ENCODE results near the gene USP6NL. TPM values are rescaled to one million over a fixed set of nuclear protein-coding genes. Genes with fewer than 3 reads are reported as not detected.

Gene USP6NL
- total RNA-seq, 1 experiment from 2014 or later, result 22.1 TPM

DNA sequence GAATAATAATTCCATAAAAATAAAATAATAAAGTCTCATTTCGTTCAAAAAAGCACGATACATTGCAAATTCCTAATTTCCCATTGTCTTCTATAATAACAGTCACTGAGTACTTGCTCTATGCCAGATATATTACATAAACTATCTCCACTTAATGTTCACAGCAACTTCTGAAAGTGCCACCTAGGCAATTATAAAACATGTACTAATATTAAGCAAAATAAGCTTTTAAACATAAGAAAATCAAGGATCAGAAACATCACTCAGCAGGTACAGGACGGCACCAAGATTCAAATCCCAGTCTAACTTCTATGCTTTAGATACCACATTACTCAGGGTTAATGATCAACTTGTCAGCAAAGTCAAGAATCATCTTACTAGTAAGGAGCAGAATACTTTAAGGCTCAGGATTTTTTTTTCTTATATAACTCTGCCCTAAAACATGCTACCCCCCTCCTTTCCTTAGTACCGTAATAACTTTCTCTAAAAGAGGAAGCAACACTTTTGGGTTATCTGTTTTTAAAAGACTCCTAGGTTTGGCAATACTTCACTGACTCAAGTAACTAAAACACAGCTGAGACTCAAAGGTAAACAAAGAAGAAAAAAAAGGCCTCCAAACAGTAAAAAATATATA is 51.3 kb downstream of the USP6NL start:
- Histone ChIP-seq H3K9me3 (ENCODE audit: insufficient read depth, low read depth) (no peaks in the 10 kb centered on the region), H4K20me1 (ENCODE audit: insufficient read depth) (no peaks in the 10 kb centered on the region), H3K27me3 (ENCODE audit: insufficient read depth, low read depth) (no peaks in the 10 kb centered on the region), H3K4me2 (no peak overlapping the region), H3K79me2 (ENCODE audit: low read depth) (peaks cover 57% of the 10 kb centered on the region), H3K9me2 (ENCODE audit: insufficient read depth) (no peaks in the 10 kb centered on the region), H3K36me3 (ENCODE audit: low read depth) (no peaks in the 10 kb centered on the region), H3K4me3 (no peak overlapping the region), H3K4me1 (replicated peaks; ENCODE audit: insufficient read depth) (no peaks in the 10 kb centered on the region), H2AFZ (no peak overlapping the region), H3F3A (ENCODE audit: insufficient read depth, low read depth) (no peaks in the 10 kb centered on the region), H3K27ac (no peak overlapping the region)
- CTCF ChIA-PET, result no interaction called here
- POLR2A ChIA-PET (ENCODE audit: unreplicated experiment), result interaction anchor here (0.6 kb wide), 1 partner anchor 8 kb away, joined by 4 read pairs; no protein-coding TSS in a partner anchor
- TF ChIP-seq, protein P1, sequence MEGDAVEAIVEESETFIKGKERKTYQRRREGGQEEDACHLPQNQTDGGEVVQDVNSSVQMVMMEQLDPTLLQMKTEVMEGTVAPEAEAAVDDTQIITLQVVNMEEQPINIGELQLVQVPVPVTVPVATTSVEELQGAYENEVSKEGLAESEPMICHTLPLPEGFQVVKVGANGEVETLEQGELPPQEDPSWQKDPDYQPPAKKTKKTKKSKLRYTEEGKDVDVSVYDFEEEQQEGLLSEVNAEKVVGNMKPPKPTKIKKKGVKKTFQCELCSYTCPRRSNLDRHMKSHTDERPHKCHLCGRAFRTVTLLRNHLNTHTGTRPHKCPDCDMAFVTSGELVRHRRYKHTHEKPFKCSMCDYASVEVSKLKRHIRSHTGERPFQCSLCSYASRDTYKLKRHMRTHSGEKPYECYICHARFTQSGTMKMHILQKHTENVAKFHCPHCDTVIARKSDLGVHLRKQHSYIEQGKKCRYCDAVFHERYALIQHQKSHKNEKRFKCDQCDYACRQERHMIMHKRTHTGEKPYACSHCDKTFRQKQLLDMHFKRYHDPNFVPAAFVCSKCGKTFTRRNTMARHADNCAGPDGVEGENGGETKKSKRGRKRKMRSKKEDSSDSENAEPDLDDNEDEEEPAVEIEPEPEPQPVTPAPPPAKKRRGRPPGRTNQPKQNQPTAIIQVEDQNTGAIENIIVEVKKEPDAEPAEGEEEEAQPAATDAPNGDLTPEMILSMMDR (conservative IDR thresholded peaks at IDR 0.05), result no peak
- TF ChIP-seq EZH2 (IDR thresholded peaks at IDR 0.05; ENCODE audit: low read depth), result no peak
- intact Hi-C loops (cut with micrococcal nuclease; ENCODE audit: unreplicated experiment), result loop anchor here (1.0 kb wide), 1 partner anchor 13 kb away; no protein-coding TSS in a partner anchor
- BruUV-seq (replicated peaks), result no TSS peak
- DNase-seq, result no peak

DNA sequence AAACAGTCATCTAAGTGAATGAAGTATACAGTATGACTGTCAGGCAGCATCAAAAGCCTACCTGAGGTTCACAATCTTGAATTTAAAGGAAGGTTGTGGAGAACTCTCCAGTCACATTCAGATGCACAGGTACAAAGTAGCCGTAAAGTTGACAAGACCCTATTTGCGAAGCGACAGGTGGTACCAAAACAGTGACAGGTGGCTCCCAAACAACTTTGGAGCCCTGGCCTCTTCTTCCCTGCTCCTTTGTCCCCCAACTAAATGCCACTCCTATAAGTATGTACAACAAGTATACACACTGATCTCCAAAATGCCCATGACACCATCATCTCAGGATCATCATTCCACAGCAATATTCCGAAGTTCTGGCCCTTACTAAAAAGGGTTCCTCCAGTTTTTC is 53.5 kb downstream of the USP6NL start:
- no peaks in the 10 kb centered on the region for H3K27me3 ChIP-seq (ENCODE audit: insufficient read depth, low read depth)
- peaks cover 6% of the 10 kb centered on the region; the same call in 1 of the 2 replicates for H3F3A ChIP-seq (ENCODE audit: insufficient read depth, low read depth)
- H3K9me2 ChIP-seq (ENCODE audit: insufficient read depth), result no peaks in the 10 kb centered on the region
- H3K4me1 ChIP-seq (replicated peaks; ENCODE audit: insufficient read depth), result peaks cover 11% of the 10 kb centered on the region
- no peaks in the 10 kb centered on the region for H4K20me1 ChIP-seq (ENCODE audit: insufficient read depth)
- BruUV-seq (replicated peaks), result no TSS peak
- no peak overlapping the region for H3K27ac ChIP-seq
- CTCF ChIA-PET, result no interaction called here
- no peaks in the 10 kb centered on the region for H3K36me3 ChIP-seq (ENCODE audit: low read depth)
- intact Hi-C loops (cut with micrococcal nuclease; ENCODE audit: unreplicated experiment), result no loop called here
- DNase-seq, result no peak
- TF ChIP-seq, protein P1 (conservative IDR thresholded peaks at IDR 0.05), result no peak
- no peak for TF ChIP-seq EZH2 (IDR thresholded peaks at IDR 0.05; ENCODE audit: low read depth)
- H3K4me2 ChIP-seq, result no peak overlapping the region
- POLR2A ChIA-PET (ENCODE audit: unreplicated experiment), result interaction anchor here (0.7 kb wide), 1 partner anchor 320 kb away, joined by 3 read pairs; no protein-coding TSS in a partner anchor
- H2AFZ ChIP-seq, result no peak overlapping the region
- H3K79me2 ChIP-seq (ENCODE audit: low read depth), result peaks cover 59% of the 10 kb centered on the region
- no peaks in the 10 kb centered on the region for H3K9me3 ChIP-seq (ENCODE audit: insufficient read depth, low read depth)
- no peak overlapping the region for H3K4me3 ChIP-seq

- Histone ChIP-seq H3K4me2 (no peak overlapping the region), H3K4me3 (no peak overlapping the region)
- CTCF ChIA-PET, result no interaction called here
Observed at GRCh38 chr10:11557513-11557912, 53.9 kb downstream of the USP6NL start.

More at GRCh38 chr10:11557513-11557912, 53.9 kb downstream of the USP6NL start:
- H2AFZ ChIP-seq, result no peak overlapping the region
- no peaks in the 10 kb centered on the region for H4K20me1 ChIP-seq (ENCODE audit: insufficient read depth)
- no peak for DNase-seq
- H3K27ac ChIP-seq, result no peak overlapping the region
- POLR2A ChIA-PET (ENCODE audit: unreplicated experiment), result interaction anchor here (0.7 kb wide), 1 partner anchor 319 kb away, joined by 3 read pairs; no protein-coding TSS in a partner anchor
- H3F3A ChIP-seq (ENCODE audit: insufficient read depth, low read depth), result peaks cover 10% of the 10 kb centered on the region; the same call in 1 of the 2 replicates
- BruUV-seq (replicated peaks), result no TSS peak
- no peaks in the 10 kb centered on the region for H3K9me2 ChIP-seq (ENCODE audit: insufficient read depth)
- peaks cover 16% of the 10 kb centered on the region for H3K4me1 ChIP-seq (replicated peaks; ENCODE audit: insufficient read depth)
- TF ChIP-seq EZH2 (IDR thresholded peaks at IDR 0.05; ENCODE audit: low read depth), result no peak
- no peaks in the 10 kb centered on the region for H3K27me3 ChIP-seq (ENCODE audit: insufficient read depth, low read depth)
- intact Hi-C loops (cut with micrococcal nuclease; ENCODE audit: unreplicated experiment), result no loop called here
- peaks cover 60% of the 10 kb centered on the region for H3K79me2 ChIP-seq (ENCODE audit: low read depth)
- no peaks in the 10 kb centered on the region for H3K9me3 ChIP-seq (ENCODE audit: insufficient read depth, low read depth)
- no peaks in the 10 kb centered on the region for H3K36me3 ChIP-seq (ENCODE audit: low read depth)
